Liver (tissue), 3 donors: Measurements from ENCODE around the gene DRD4.

Experiments used
- ATF3 ChIP-seq: IDR thresholded peaks from 2 replicates; pipeline ENCODE4 v1.6.1; 2016; ENCODE audit warnings: antibody characterized with exemption
- EGR1 ChIP-seq, 2 donors: IDR thresholded peaks; 2 replicates each; pipeline ENCODE4 v1.6.1; 2016 to 2018; ENCODE audit warnings: antibody characterized with exemption in 2 of 2, low read depth in 2 of 2
- TF ChIP-seq, protein P1 (sequence below): fragments of 150-350 bp; IDR thresholded peaks from 2 replicates; pipeline ENCODE4 v1.5.1; 2017; ENCODE audit warnings: improper control_type of control experiment, low read depth, low read length; ENCODE audit not compliant: missing input control
- donor health status: healthy.
- donor health status: healthy.

GRCh38 chr11:643366-643765 is 6.3 kb downstream of the DRD4 start:
- TF ChIP-seq, protein P1, sequence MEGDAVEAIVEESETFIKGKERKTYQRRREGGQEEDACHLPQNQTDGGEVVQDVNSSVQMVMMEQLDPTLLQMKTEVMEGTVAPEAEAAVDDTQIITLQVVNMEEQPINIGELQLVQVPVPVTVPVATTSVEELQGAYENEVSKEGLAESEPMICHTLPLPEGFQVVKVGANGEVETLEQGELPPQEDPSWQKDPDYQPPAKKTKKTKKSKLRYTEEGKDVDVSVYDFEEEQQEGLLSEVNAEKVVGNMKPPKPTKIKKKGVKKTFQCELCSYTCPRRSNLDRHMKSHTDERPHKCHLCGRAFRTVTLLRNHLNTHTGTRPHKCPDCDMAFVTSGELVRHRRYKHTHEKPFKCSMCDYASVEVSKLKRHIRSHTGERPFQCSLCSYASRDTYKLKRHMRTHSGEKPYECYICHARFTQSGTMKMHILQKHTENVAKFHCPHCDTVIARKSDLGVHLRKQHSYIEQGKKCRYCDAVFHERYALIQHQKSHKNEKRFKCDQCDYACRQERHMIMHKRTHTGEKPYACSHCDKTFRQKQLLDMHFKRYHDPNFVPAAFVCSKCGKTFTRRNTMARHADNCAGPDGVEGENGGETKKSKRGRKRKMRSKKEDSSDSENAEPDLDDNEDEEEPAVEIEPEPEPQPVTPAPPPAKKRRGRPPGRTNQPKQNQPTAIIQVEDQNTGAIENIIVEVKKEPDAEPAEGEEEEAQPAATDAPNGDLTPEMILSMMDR: no peak
- TF ChIP-seq ATF3 (no peak), EGR1 (IDR thresholded peaks at IDR 0.05; ENCODE audit: low read depth in 2 of 2) (no peak)
